H1 (cell line): ENCODE results near the gene ACOT6. TPM values are rescaled to one million over a fixed set of nuclear protein-coding genes. Genes with fewer than 3 reads are reported as not detected.
"Not testable (repeated sequence)": the region's sequence is repeated elsewhere in the genome, so short reads cannot be mapped to it uniquely, and the experiment has no call there.

Experiments used
- CTCF ChIA-PET: fragments of 300-600 bp; sonication (Branson Sonifier 250); formaldehyde crosslinking; loops from one replicate; lab custom pipeline; 2021; ENCODE audit not compliant: partially characterized antibody; lab: Charles Lee
- POLR2A ChIA-PET: fragments of 300-600 bp; sonication (Branson Sonifier 250); formaldehyde crosslinking; loops from one replicate; lab custom pipeline; 2021; ENCODE audit warnings: inconsistent platforms; ENCODE audit not compliant: partially characterized antibody; lab: Charles Lee
- DNase-seq, 2 experiments: peaks; one replicate each; pipeline versions ENCODE4 v3.0.0 to v3.0.0-alpha.2; 2010 to 2022; ENCODE audit warnings: low spot score in 2 of 2, low read depth in 1 of 2, mixed read lengths in 1 of 2
- FAIRE-seq: peaks from 2 replicates; lab custom pipeline; 2011; peaks lifted over from hg19 to GRCh38; lab: Jason Lieb, UNC
- H2AFZ ChIP-seq: 2 replicates; pipeline ENCODE4 v1.8.1; 2012; ENCODE audit warnings: low read length, inconsistent platforms
- H2AK5ac ChIP-seq: 2 replicates; pipeline ENCODE4 v1.6.1; 2013; ENCODE audit warnings: low read depth, low read length
- H2BK120ac ChIP-seq: replicated peaks from 2 replicates; pipeline ENCODE3; 2013; ENCODE audit warnings: low read depth, low read length, inconsistent platforms
- H2BK12ac ChIP-seq: 2 replicates; pipeline ENCODE4 v1.6.1; 2013; ENCODE audit warnings: low read depth, low read length
- H2BK15ac ChIP-seq: 2 replicates; pipeline ENCODE4 v1.6.1; 2013; ENCODE audit warnings: low read length
- H2BK20ac ChIP-seq: 2 replicates; pipeline ENCODE4 v1.6.1; 2013; ENCODE audit warnings: low read length
- H2BK5ac ChIP-seq: 2 replicates; pipeline ENCODE4 v1.6.1; 2013; ENCODE audit warnings: low read depth, low read length
- H3K14ac ChIP-seq: 2 replicates; pipeline ENCODE4 v1.6.1; 2013; ENCODE audit warnings: inconsistent platforms; ENCODE audit not compliant: insufficient read length
- H3K18ac ChIP-seq: 2 replicates; pipeline ENCODE4 v1.6.1; 2013; ENCODE audit warnings: low read length; ENCODE audit errors: extremely low read depth
- H3K23ac ChIP-seq: 2 replicates; pipeline ENCODE4 v1.6.1; 2013; ENCODE audit warnings: inconsistent platforms; ENCODE audit not compliant: insufficient read length
- H3K23me2 ChIP-seq: 2 replicates; pipeline ENCODE4 v1.6.1; 2013; ENCODE audit warnings: low read depth, low read length
- H3K27ac ChIP-seq: 2 replicates; pipeline ENCODE4 v1.6.1; 2011; ENCODE audit warnings: low read depth, low read length, inconsistent platforms
- H3K27me3 ChIP-seq, 4 experiments: replicated peaks in 1 of 4; 1 replicate in 1 of 4; 2 replicates in 3 of 4; pipeline versions ENCODE4 v1.6.1 to v1.8.1; 2011 to 2013; ENCODE audit warnings: low read length in 3 of 4, mild to moderate bottlenecking in 3 of 4, inconsistent platforms in 2 of 4, mixed read lengths in 2 of 4, moderate library complexity in 1 of 4; ENCODE audit not compliant: control insufficient read depth in 3 of 4, insufficient read depth in 3 of 4; ENCODE audit errors: extremely low read depth in 1 of 4
- H3K36me3 ChIP-seq, 4 experiments: 2 replicates each; pipeline versions ENCODE4 v1.6.1 to v1.8.1; 2011 to 2013; ENCODE audit warnings: mild to moderate bottlenecking in 4 of 4, low read length in 3 of 4, moderate library complexity in 2 of 4, control low read depth in 1 of 4, inconsistent platforms in 1 of 4; ENCODE audit not compliant: insufficient read depth in 4 of 4, control insufficient read depth in 2 of 4
- H3K4ac ChIP-seq: replicated peaks from 2 replicates; pipeline ENCODE3; 2013; ENCODE audit warnings: low read length, low read depth, mixed read lengths, inconsistent platforms; ENCODE audit not compliant: insufficient read length
- H3K4me1 ChIP-seq, 4 experiments: replicated peaks in 1 of 4; 1 replicate in 1 of 4; 2 replicates in 3 of 4; pipeline versions ENCODE4 v1.6.1 to v1.8.1; 2011 to 2013; ENCODE audit warnings: low read length in 3 of 4, inconsistent platforms in 2 of 4, mixed read lengths in 1 of 4; ENCODE audit not compliant: insufficient read depth in 4 of 4, control insufficient read depth in 3 of 4
- H3K4me2 ChIP-seq, 2 experiments: 2 replicates each; pipeline versions ENCODE4 v1.6.1 to v1.8.1; 2011 to 2013; ENCODE audit warnings: low read depth in 2 of 2, low read length in 2 of 2, control low read depth in 1 of 2, inconsistent platforms in 1 of 2, mild to moderate bottlenecking in 1 of 2; ENCODE audit not compliant: insufficient read depth in 1 of 2
- H3K4me3 ChIP-seq, 4 experiments: fragments of 200-600, 300-600 bp in 1 of 4; sonication (generic), shearing (Covaris generic), sonication (Bioruptor Twin) in 1 of 4; 2 replicates each; pipeline versions ENCODE4 v1.5.1 to v1.8.1; 2011 to 2016; ENCODE audit warnings: low read length in 4 of 4, low read depth in 3 of 4, control low read depth in 2 of 4, inconsistent platforms in 2 of 4, mild to moderate bottlenecking in 2 of 4, mixed read lengths in 1 of 4, moderate library complexity in 1 of 4; ENCODE audit not compliant: insufficient read depth in 2 of 4; ENCODE audit errors: extremely low read depth in 1 of 4
- H3K56ac ChIP-seq: replicated peaks from 2 replicates; pipeline ENCODE3; 2013; ENCODE audit warnings: low read depth, mild to moderate bottlenecking, mixed read lengths, low read length, inconsistent platforms; ENCODE audit not compliant: insufficient read length
- H3K79me1 ChIP-seq: 2 replicates; pipeline ENCODE4 v1.6.1; 2013; ENCODE audit warnings: low read depth, low read length, control low read depth
- H3K79me2 ChIP-seq, 2 experiments: 2 replicates each; pipeline versions ENCODE4 v1.6.1 to v1.8.1; 2012 to 2013; ENCODE audit warnings: low read length in 2 of 2, mild to moderate bottlenecking in 2 of 2, inconsistent platforms in 1 of 2; ENCODE audit not compliant: insufficient read depth in 2 of 2, control insufficient read depth in 1 of 2
- H3K9ac ChIP-seq, 4 experiments: replicated peaks in 1 of 4; 1 replicate in 1 of 4; 2 replicates in 3 of 4; pipeline versions ENCODE4 v1.6.1 to v1.8.1; 2011 to 2013; ENCODE audit warnings: low read depth in 3 of 4, low read length in 3 of 4, control low read depth in 2 of 4, mild to moderate bottlenecking in 2 of 4, moderate library complexity in 2 of 4, inconsistent platforms in 1 of 4; ENCODE audit errors: extremely low read depth in 1 of 4
- H3K9me3 ChIP-seq, 2 experiments: 2 replicates each; pipeline versions ENCODE4 v1.6.1 to v1.8.1; 2012 to 2013; ENCODE audit warnings: mild to moderate bottlenecking in 2 of 2, moderate library complexity in 2 of 2, control low read depth in 1 of 2, inconsistent platforms in 1 of 2, low read depth in 1 of 2, low read length in 1 of 2, mixed read lengths in 1 of 2; ENCODE audit not compliant: insufficient read depth in 2 of 2
- H4K20me1 ChIP-seq, 2 experiments: replicated peaks in 1 of 2; 2 replicates each; pipeline versions ENCODE3 to v1.8.1; 2011 to 2013; ENCODE audit warnings: inconsistent platforms in 2 of 2, low read length in 2 of 2, mild to moderate bottlenecking in 1 of 2; ENCODE audit not compliant: insufficient read depth in 2 of 2, control insufficient read depth in 1 of 2
- H4K5ac ChIP-seq: 2 replicates; pipeline ENCODE4 v1.6.1; 2013; ENCODE audit warnings: low read length, low read depth, mixed read lengths, inconsistent platforms; ENCODE audit not compliant: insufficient read length
- H4K8ac ChIP-seq: 2 replicates; pipeline ENCODE4 v1.8.0; 2013; ENCODE audit warnings: mild to moderate bottlenecking, moderate library complexity, low read length, inconsistent platforms; ENCODE audit not compliant: insufficient read depth; ENCODE audit errors: extremely low read depth
- H4K91ac ChIP-seq: replicated peaks from 2 replicates; pipeline ENCODE3; 2013; ENCODE audit warnings: low read length, mixed read lengths, inconsistent platforms; ENCODE audit not compliant: insufficient read length
- WGBS, 2 experiments: shearing (Covaris generic) in 1 of 2; methylation state at CpG; one replicate each; pipeline versions ENCODE4 v1.1.6 to v1.1.7; 2013 to 2015; ENCODE audit warnings: low lambda C conversion rate in 2 of 2, mixed read lengths in 2 of 2, inconsistent platforms in 1 of 2, low coverage in 1 of 2, missing lambda C conversion rate in 1 of 2; ENCODE audit not compliant: insufficient replicate concordance in 2 of 2, insufficient coverage in 1 of 2, insufficient read length in 1 of 2; ENCODE audit errors: extremely low coverage in 1 of 2, missing lambda C conversion rate in 1 of 2; 5-methylcytosine and 5-hydroxymethylcytosine counted together
- polyA plus RNA-seq, 7 experiments: library from polyadenylated mRNA; depleted of rRNA in 3 of 7; stranded (reverse) in 5 of 7; unstranded in 2 of 7; fragments of >200 nt in 5 of 7; fragments of 200-250 nt in 2 of 7; gene quantifications; 1 replicate in 5 of 7; 2 replicates in 1 of 7; 4 replicates in 1 of 7; pipeline versions ENCODE4 v1.2.1 to v1.2.3, GENCODE V29; 2011 to 2013; ENCODE audit warnings: missing spikeins in 2 of 7, mixed read lengths in 2 of 7
- total RNA-seq: library from RNA; stranded (reverse); fragmentation: NEBNext Ultra II Directional; extraction: Animal tissue kit (Norgen Biotek cat#: 25700); gene quantifications from 2 replicates; pipeline ENCODE4 v1.2.1, GENCODE V29; 2021

ACOT6 gene
- total and polyA plus RNA-seq, 2 of the 8 experiments (the other 6 are each of a cell fraction or from before 2014, with no cell fraction given): not detected

- H3K23me2 ChIP-seq, H3K23ac ChIP-seq, H4K20me1 ChIP-seq, DNase-seq, H3K4me2 ChIP-seq, H3K9ac ChIP-seq, H3K56ac ChIP-seq, H3K4me1 ChIP-seq, H3K27ac ChIP-seq, H2BK5ac ChIP-seq, POLR2A ChIA-PET, H3K18ac ChIP-seq, H3K4me3 ChIP-seq, H4K5ac ChIP-seq, H3K36me3 ChIP-seq, H3K27me3 ChIP-seq, H4K8ac ChIP-seq, H3K4ac ChIP-seq, H3K79me1 ChIP-seq, H4K91ac ChIP-seq, H2BK15ac ChIP-seq, H2AK5ac ChIP-seq, H2BK12ac ChIP-seq, H3K79me2 ChIP-seq, H2BK120ac ChIP-seq, H2AFZ ChIP-seq, H3K9me3 ChIP-seq, H3K14ac ChIP-seq, H2BK20ac ChIP-seq: not testable (repeated sequence)
- 90% methylated on average over 10 of the region's 11 CpGs; no CpG with 5 or more reads in 1 of the 2 experiments for WGBS, 2 experiments
- peak; percentile 78 for FAIRE-seq
- CTCF ChIA-PET: interaction anchor here (0.5 to 1.0 kb wide), 2 partner anchors 11 to 110 kb away, joined by 3 read pairs; no protein-coding TSS in a partner anchor
These were observed 30.0 kb upstream of the ACOT6 start for GRCh38 chr14:73582102-73582979.
